Karpas-422 (cell line): ENCODE results near the gene OR5B3. TPM values are rescaled to one million over a fixed set of nuclear protein-coding genes. Genes with fewer than 3 reads are reported as not detected.

Experiments
- DNase-seq: peaks from one replicate; pipeline ENCODE4 v3.0.0-alpha.2; 2015
- H2AFZ ChIP-seq: fragments of 200-600 bp; sonication (generic); 2 replicates; pipeline ENCODE4 v1.6.1; 2014; ENCODE audit warnings: antibody characterized with exemption, low read length, mixed read lengths
- H3K27ac ChIP-seq: fragments of 200-600 bp; sonication (generic); 2 replicates; pipeline ENCODE4 v1.5.1; 2014; ENCODE audit warnings: mild to moderate bottlenecking, low read length, moderate library complexity
- H3K27me3 ChIP-seq: fragments of 200-600 bp; sonication (generic); 2 replicates; pipeline ENCODE4 v1.6.1; 2014; ENCODE audit warnings: low read length, mixed read lengths
- H3K36me3 ChIP-seq: fragments of 200-600 bp; sonication (generic); 2 replicates; pipeline ENCODE4 v1.6.1; 2014; ENCODE audit warnings: low read length, mixed read lengths; ENCODE audit not compliant: insufficient read depth
- H3K4me1 ChIP-seq: fragments of 200-600 bp; sonication (generic); 2 replicates; pipeline ENCODE4 v1.6.1; 2014; ENCODE audit warnings: mild to moderate bottlenecking, low read length, mixed read lengths
- H3K4me2 ChIP-seq: fragments of 200-600 bp; sonication (generic); 2 replicates; pipeline ENCODE4 v1.6.1; 2014; ENCODE audit warnings: low read length, low read depth, mild to moderate bottlenecking; ENCODE audit not compliant: poor library complexity, severe bottlenecking
- H3K4me3 ChIP-seq: fragments of 200-600 bp; sonication (generic); 2 replicates; pipeline ENCODE4 v1.5.1; 2014; ENCODE audit warnings: mild to moderate bottlenecking, antibody characterized with exemption, low read length, mixed read lengths
- H3K79me2 ChIP-seq: fragments of 200-600 bp; sonication (generic); 2 replicates; pipeline ENCODE4 v1.6.1; 2014; ENCODE audit warnings: mild to moderate bottlenecking, low read length, mixed read lengths
- H3K9ac ChIP-seq: fragments of 200-600 bp; sonication (generic); 2 replicates; pipeline ENCODE4 v1.6.0; 2014; ENCODE audit warnings: low read length
- H3K9me2 ChIP-seq: fragments of 200-600 bp; sonication (generic), shearing (Covaris generic); replicated peaks from 2 replicates; pipeline ENCODE4 v1.6.0; 2014; ENCODE audit warnings: mild to moderate bottlenecking, low read length, moderate library complexity; ENCODE audit not compliant: insufficient read depth
- H3K9me3 ChIP-seq: fragments of 300-700, 200-600 bp; sonication (generic); 2 replicates; pipeline ENCODE4 v1.6.1; 2014; ENCODE audit warnings: low read length, mixed read lengths
- H4K20me1 ChIP-seq: fragments of 200-600 bp; sonication (generic); 2 replicates; pipeline ENCODE4 v1.6.1; 2014; ENCODE audit warnings: mild to moderate bottlenecking, antibody characterized with exemption, low read length, low read depth; ENCODE audit not compliant: insufficient read depth
- total RNA-seq: library from RNA; depleted of rRNA; stranded (reverse); fragments of >200 nt; shearing (Covaris generic); gene quantifications from 2 replicates; pipeline ENCODE4 v1.2.3, GENCODE V29; 2014; ENCODE audit warnings: low replicate concordance; rRNA removed

OR5B3 gene
- not detected in 2 replicates for total RNA-seq

DNA sequence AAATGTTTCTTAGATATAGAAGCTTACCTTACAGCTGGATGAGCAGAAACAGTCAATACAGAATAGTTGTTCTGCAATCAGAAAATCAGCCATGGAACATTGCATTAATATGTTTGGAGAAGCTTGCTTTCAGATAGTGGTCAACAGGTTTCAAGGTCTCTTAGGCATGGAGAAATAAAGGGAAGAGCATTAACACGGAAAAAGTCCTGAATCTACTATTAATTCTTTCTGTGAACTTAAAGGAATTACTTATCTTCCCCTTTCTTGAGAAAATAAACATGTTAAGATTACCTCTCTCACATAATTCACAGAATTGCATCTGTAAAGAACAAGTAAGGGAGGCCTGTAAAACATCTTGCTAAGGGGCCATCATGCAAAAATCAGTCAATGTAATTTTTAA is at the start of gene OR5B3:
TSS of gene OR5B3 (minus strand) at position 101 of the 400 bp plus-strand sequence. CDS start 3,465 bp downstream, outside the sequence.
- no peak for DNase-seq
- Histone ChIP-seq H3K27ac (no peak within 1 kb of the TSS), H3K9me3 (peaks cover 5% of the 10 kb centered on the region), H3K9me2 (no peaks in the 10 kb centered on the region), H3K9ac (no peak within 1 kb of the TSS), H3K27me3 (no peaks in the 10 kb centered on the region), H3K4me3 (no peak within 1 kb of the TSS), H3K36me3 (no peaks in the 10 kb centered on the region), H3K79me2 (no peaks in the 10 kb centered on the region), H3K4me1 (no peaks in the 10 kb centered on the region), H4K20me1 (no peaks in the 10 kb centered on the region), H3K4me2 (no peak within 1 kb of the TSS), H2AFZ (no peak within 1 kb of the TSS)

DNA sequence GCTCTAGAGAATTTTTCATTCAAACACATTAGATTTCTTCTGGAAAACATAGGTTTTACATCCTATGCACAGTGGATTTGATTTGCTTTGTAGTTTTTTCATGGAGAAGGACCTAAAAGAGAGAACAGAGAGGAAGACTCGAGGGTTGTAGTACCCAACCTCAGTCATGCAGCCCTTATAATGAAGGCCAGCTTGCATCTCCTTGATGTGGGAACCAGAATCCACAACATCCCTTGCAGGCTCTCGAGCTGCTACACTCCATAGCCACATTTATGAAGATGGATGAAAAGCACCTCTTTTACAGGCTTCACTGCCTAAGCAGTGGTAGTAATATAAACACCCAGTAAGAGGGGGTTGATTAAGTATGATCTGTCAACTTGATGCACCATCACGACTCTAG is 44.9 kb upstream of the OR5B3 start:
- Histone ChIP-seq H3K9me2 (no peaks in the 10 kb centered on the region), H3K79me2 (no peaks in the 10 kb centered on the region), H3K36me3 (no peaks in the 10 kb centered on the region), H3K4me1 (no peaks in the 10 kb centered on the region), H3K9me3 (no peaks in the 10 kb centered on the region), H2AFZ (no peak overlapping the region), H3K27me3 (no peaks in the 10 kb centered on the region), H3K4me3 (no peak overlapping the region), H3K4me2 (no peak overlapping the region), H3K9ac (no peak overlapping the region), H4K20me1 (no peaks in the 10 kb centered on the region), H3K27ac (no peak overlapping the region)
- no peak for DNase-seq

DNA sequence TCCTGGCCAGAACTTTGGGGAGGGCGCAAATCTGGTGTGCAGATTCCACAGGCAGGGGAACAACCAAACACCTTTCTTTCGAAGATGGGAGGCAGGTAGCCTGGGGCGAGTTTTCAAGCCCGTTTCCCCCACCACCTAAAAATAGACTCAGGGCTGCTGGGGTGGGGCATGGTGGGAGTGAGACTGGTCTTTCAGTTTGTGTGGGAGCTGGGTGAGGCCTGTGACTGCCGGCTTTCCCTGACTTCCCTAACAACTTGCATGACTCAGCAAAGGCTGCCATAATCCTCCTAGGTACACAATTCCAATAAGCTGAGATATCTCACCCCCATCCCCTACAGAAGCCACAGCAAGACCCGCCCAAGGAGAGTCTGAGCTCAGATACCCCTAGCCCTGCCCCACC is 39.6 kb upstream of the OR5B3 start:
- H3K9me2 ChIP-seq: no peaks in the 10 kb centered on the region
- H4K20me1 ChIP-seq: no peaks in the 10 kb centered on the region
- no peak overlapping the region for H3K27ac ChIP-seq
- H3K4me2 ChIP-seq: no peak overlapping the region
- no peak for DNase-seq
- H3K79me2 ChIP-seq: no peaks in the 10 kb centered on the region
- no peak overlapping the region for H3K4me3 ChIP-seq
- no peak overlapping the region for H2AFZ ChIP-seq
- no peak overlapping the region for H3K9ac ChIP-seq
- no peaks in the 10 kb centered on the region for H3K9me3 ChIP-seq
- no peaks in the 10 kb centered on the region for H3K36me3 ChIP-seq
- H3K27me3 ChIP-seq: no peaks in the 10 kb centered on the region
- no peaks in the 10 kb centered on the region for H3K4me1 ChIP-seq

DNA sequence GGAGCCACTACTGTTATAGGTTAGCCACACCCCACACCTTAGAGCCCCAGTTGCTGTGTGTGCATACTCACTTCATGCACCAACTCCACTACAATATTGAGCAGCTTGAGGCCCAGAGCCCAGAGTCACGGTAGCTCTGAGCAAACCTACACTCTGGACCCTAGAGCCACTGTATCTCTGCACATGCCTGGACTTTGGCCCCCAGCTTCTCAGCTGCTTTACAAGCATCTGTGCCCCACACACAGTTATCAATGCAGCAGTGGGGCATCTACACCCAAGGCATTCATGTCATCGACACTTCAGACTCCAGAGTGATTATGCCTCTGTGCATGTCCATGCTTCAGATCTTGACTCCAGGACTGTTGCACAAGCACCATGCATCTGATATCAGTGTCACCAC is 37.6 kb upstream of the OR5B3 start:
- no peak overlapping the region for H3K27ac ChIP-seq
- H3K9me2 ChIP-seq: no peaks in the 10 kb centered on the region
- DNase-seq: no peak
- H3K4me1 ChIP-seq: no peaks in the 10 kb centered on the region
- H3K4me3 ChIP-seq: no peak overlapping the region
- no peak overlapping the region for H3K9ac ChIP-seq
- H3K9me3 ChIP-seq: no peaks in the 10 kb centered on the region
- no peak overlapping the region for H2AFZ ChIP-seq
- no peaks in the 10 kb centered on the region for H3K36me3 ChIP-seq
- H3K27me3 ChIP-seq: no peaks in the 10 kb centered on the region
- no peaks in the 10 kb centered on the region for H4K20me1 ChIP-seq
- H3K79me2 ChIP-seq: no peaks in the 10 kb centered on the region
- no peak overlapping the region for H3K4me2 ChIP-seq

DNA sequence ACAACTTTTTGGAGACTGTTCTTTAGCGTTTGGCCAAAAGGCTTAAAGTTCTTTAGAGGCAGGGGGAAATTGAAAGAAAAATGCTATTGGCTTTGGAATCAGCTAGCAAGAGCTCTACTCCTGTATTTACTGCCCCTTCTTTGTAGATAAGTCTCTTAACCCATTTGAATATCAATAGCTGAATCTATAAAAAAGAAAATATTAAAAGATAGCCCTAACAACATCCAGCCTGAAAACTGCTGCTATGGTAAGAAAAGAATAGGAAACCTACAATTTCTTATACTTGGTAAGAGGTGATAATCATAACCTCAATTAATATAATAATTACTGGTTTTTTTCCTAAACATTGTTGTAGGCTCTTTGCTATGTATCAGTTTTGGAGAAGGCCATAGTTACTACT is 35.5 kb upstream of the OR5B3 start, which contains the start of gene OR5B12:
TSS of gene OR5B12 (minus strand) at position 101 of the 400 bp plus-strand sequence. CDS start 2,085 bp downstream, outside the sequence.
- DNase-seq: no peak
- Histone ChIP-seq H3K27me3 (no peaks in the 10 kb centered on the region), H3K36me3 (no peaks in the 10 kb centered on the region), H3K4me3 (no peak within 1 kb of the TSS), H3K4me2 (no peak within 1 kb of the TSS), H3K9me2 (no peaks in the 10 kb centered on the region), H3K9me3 (no peaks in the 10 kb centered on the region), H3K79me2 (no peaks in the 10 kb centered on the region), H3K4me1 (no peaks in the 10 kb centered on the region), H3K27ac (no peak within 1 kb of the TSS), H4K20me1 (no peaks in the 10 kb centered on the region), H3K9ac (no peak within 1 kb of the TSS), H2AFZ (no peak within 1 kb of the TSS)

DNA sequence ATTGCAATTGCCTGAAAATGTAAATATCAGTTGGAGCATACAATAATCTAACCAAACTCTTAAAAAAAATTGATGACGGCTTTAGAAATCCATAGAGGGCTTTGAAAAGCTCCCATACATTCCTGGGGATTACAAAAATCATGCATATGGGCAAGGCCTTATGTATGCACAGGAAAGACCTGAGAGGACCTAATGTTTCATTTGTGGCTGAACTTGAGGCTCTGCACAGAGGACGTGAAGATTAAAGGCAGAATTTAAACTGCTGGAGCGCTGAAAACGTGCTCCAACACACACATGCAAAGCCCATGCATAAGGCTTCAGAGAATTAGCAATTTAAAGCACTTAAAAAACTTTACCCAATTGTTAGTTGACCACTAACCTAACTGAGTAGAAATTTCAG is 31.8 kb upstream of the OR5B3 start:
- Histone ChIP-seq H3K79me2 (no peaks in the 10 kb centered on the region), H2AFZ (no peak overlapping the region), H3K4me1 (no peaks in the 10 kb centered on the region), H3K36me3 (no peaks in the 10 kb centered on the region), H3K9ac (no peak overlapping the region), H3K9me2 (no peaks in the 10 kb centered on the region), H3K4me3 (no peak overlapping the region), H3K4me2 (no peak overlapping the region), H3K27ac (no peak overlapping the region), H4K20me1 (no peaks in the 10 kb centered on the region), H3K9me3 (no peaks in the 10 kb centered on the region), H3K27me3 (no peaks in the 10 kb centered on the region)
- DNase-seq: no peak

DNA sequence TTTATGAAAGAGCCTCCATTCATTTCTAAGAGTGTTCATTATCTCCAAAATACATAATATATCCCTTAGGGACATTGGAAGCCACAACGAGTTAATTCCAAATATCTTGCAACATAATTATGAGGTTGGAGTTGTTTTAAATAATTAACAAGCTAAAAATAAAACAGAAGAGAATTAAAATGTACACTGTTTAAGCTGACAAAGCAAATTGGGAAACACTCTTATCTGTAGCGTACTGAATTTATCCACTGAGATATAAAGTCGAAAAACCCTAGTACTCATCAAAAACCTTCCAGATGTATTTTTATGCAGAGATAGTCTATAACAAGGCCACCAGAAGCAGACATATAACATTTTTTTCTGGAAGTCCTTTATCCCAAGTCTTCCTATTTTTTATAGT is 27.5 kb upstream of the OR5B3 start:
- no peaks in the 10 kb centered on the region for H4K20me1 ChIP-seq
- no peak overlapping the region for H3K4me3 ChIP-seq
- no peak for DNase-seq
- H2AFZ ChIP-seq: no peak overlapping the region
- no peaks in the 10 kb centered on the region for H3K9me2 ChIP-seq
- H3K79me2 ChIP-seq: no peaks in the 10 kb centered on the region
- no peak overlapping the region for H3K9ac ChIP-seq
- no peak overlapping the region for H3K27ac ChIP-seq
- no peaks in the 10 kb centered on the region for H3K27me3 ChIP-seq
- H3K4me1 ChIP-seq: no peaks in the 10 kb centered on the region
- no peaks in the 10 kb centered on the region for H3K36me3 ChIP-seq
- no peaks in the 10 kb centered on the region for H3K9me3 ChIP-seq
- no peak overlapping the region for H3K4me2 ChIP-seq

DNA sequence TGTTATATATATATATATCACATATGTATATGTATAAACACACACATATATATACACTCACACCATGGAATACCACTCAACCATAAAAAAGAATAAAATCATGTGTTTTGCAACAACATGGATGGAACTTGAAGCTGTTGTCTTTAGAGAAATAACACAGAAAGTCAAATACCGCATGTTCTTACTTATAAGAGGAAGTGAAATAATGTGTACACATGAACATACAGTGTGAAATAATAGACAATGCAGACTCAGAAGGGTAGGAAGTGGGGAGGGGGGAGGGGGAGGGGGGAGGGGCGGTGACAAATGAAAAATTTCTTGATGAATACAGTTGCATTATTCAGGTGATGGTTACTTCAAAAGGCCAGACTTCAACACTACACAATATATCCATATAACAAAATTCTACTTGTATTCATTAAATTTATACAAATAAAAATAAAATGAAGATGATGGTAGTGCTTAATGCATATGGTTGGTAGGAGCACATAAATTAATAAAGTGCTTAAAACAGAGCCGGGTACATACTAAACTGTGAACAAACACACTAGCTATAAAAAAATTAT is 27.0 kb upstream of the OR5B3 start:
- Histone ChIP-seq H2AFZ (no peak overlapping the region), H3K4me3 (no peak overlapping the region), H3K9me3 (no peaks in the 10 kb centered on the region), H3K4me1 (no peaks in the 10 kb centered on the region), H3K79me2 (no peaks in the 10 kb centered on the region), H3K9me2 (no peaks in the 10 kb centered on the region), H4K20me1 (no peaks in the 10 kb centered on the region), H3K27ac (no peak overlapping the region), H3K36me3 (no peaks in the 10 kb centered on the region), H3K9ac (no peak overlapping the region), H3K27me3 (no peaks in the 10 kb centered on the region), H3K4me2 (no peak overlapping the region)
- DNase-seq: no peak
